HCT116 (cell line): ENCODE data around the gene C1orf21. TPM values are rescaled to one million over a fixed set of nuclear protein-coding genes. Genes with fewer than 3 reads are reported as not detected.

Experiments
- ATAC-seq: fragments of 200-7000 bp; cut with Tn5 transposase; 2 replicates; pipeline ENCODE4 v1.9.1; 2020; ENCODE audit warnings: mild to moderate bottlenecking, moderate library complexity
- BruUV-seq: library from RNA; stranded (reverse); fragments of 400-500 nt; replicated peaks from 2 replicates; lab custom pipeline; 2021; lab: Mats Ljungman, UMichigan
- CTCF ChIA-PET: fragments of 300-600 bp; sonication (Branson Sonifier 250); formaldehyde crosslinking; loops from one replicate; lab custom pipeline; 2021; ENCODE audit warnings: antibody characterized with exemption; lab: Charles Lee
- POLR2A ChIA-PET: fragments of 300-600, 350-600 bp; sonication (Branson Sonifier 250); formaldehyde crosslinking; loops from one replicate; lab custom pipeline; 2021; ENCODE audit warnings: antibody characterized with exemption; lab: Charles Lee
- RAD21 ChIA-PET, 2 experiments: fragments of 300-600 bp; sonication (Branson Sonifier 250); formaldehyde crosslinking; loops; one replicate each; lab custom pipeline; 2023; ENCODE audit warnings: low total read pairs in 2 of 2; ENCODE audit not compliant: uncharacterized antibody in 2 of 2, unreplicated experiment in 2 of 2, low non-redundant PET in 1 of 2; lab: Charles Lee
- DNase-seq: peaks from one replicate; pipeline ENCODE4 v3.0.0-alpha.2; 2010; ENCODE audit warnings: low read depth, low spot score
- H2AFZ ChIP-seq: fragments of 200-600 bp; shearing (Covaris generic), sonication (generic); 2 replicates; pipeline ENCODE4 v1.6.1; 2017; ENCODE audit warnings: low read depth, mixed run types, mixed read lengths, antibody characterized with exemption, low read length; ENCODE audit not compliant: poor library complexity, severe bottlenecking
- H3K27ac ChIP-seq: 2 replicates; pipeline ENCODE4 v1.5.1; 2012; ENCODE audit warnings: low read depth, low read length
- H3K27me3 ChIP-seq: fragments of 200-600 bp; sonication (generic); 2 replicates; pipeline ENCODE4 v1.6.1; 2016; ENCODE audit warnings: mixed run types, low read length, mixed read lengths; ENCODE audit not compliant: insufficient read depth
- H3K36me3 ChIP-seq, 2 experiments: fragments of 200-500 bp in 1 of 2; fragments of 200-600 bp in 1 of 2; sonication (Bioruptor generic) in 1 of 2; sonication (generic) in 1 of 2; 2 replicates each; pipeline versions ENCODE4 v1.5.1 to v1.6.1; 2014 to 2016; ENCODE audit warnings: low read length in 2 of 2, inconsistent platforms in 1 of 2, mixed read lengths in 1 of 2, mixed run types in 1 of 2; ENCODE audit not compliant: insufficient read depth in 2 of 2, control insufficient read depth in 1 of 2
- H3K4me1 ChIP-seq, 2 experiments: fragments of 200-600 bp in 1 of 2; sonication (generic) in 1 of 2; 2 replicates each; pipeline versions ENCODE4 v1.5.1 to v1.6.1; 2012 to 2017; ENCODE audit warnings: low read length in 2 of 2, inconsistent platforms in 1 of 2, mild to moderate bottlenecking in 1 of 2, mixed read lengths in 1 of 2, mixed run types in 1 of 2, moderate library complexity in 1 of 2; ENCODE audit not compliant: insufficient read depth in 2 of 2, control insufficient read depth in 1 of 2
- H3K4me2 ChIP-seq: fragments of 200-600 bp; sonication (generic); 2 replicates; pipeline ENCODE4 v1.6.1; 2017; ENCODE audit warnings: mixed run types, low read length, mixed read lengths
- H3K4me3 ChIP-seq, 2 experiments: fragments of 200-600 bp in 1 of 2; sonication (generic) in 1 of 2; replicated peaks in 1 of 2; 2 replicates each; pipeline ENCODE4 v1.5.1; 2011 to 2016; ENCODE audit warnings: low read length in 2 of 2, control low read depth in 1 of 2, low read depth in 1 of 2, mild to moderate bottlenecking in 1 of 2, mixed read lengths in 1 of 2, mixed run types in 1 of 2
- H3K79me2 ChIP-seq: fragments of 200-600 bp; sonication (generic); 2 replicates; pipeline ENCODE4 v1.6.1; 2017; ENCODE audit warnings: mild to moderate bottlenecking, mixed run types, low read length, moderate library complexity, mixed read lengths; ENCODE audit not compliant: insufficient read depth
- H3K9ac ChIP-seq: fragments of 200-600 bp; sonication (generic); 2 replicates; pipeline ENCODE4 v1.6.1; 2016; ENCODE audit warnings: low read length, mixed read lengths
- H3K9me2 ChIP-seq: fragments of 200-600 bp; sonication (generic), shearing (Covaris generic); 2 replicates; pipeline ENCODE4 v1.6.1; 2017; ENCODE audit warnings: mixed run types, mild to moderate bottlenecking, moderate library complexity; ENCODE audit not compliant: insufficient read depth
- H3K9me3 ChIP-seq, 2 experiments: fragments of 200-500 bp in 1 of 2; fragments of 200-600 bp in 1 of 2; sonication (Bioruptor generic) in 1 of 2; sonication (generic) in 1 of 2; 2 replicates each; pipeline ENCODE4 v1.6.1; 2014 to 2017; ENCODE audit warnings: low read length in 2 of 2, mixed read lengths in 2 of 2, inconsistent platforms in 1 of 2, low read depth in 1 of 2, mild to moderate bottlenecking in 1 of 2, mixed run types in 1 of 2, moderate library complexity in 1 of 2; ENCODE audit not compliant: control insufficient read depth in 1 of 2, insufficient read depth in 1 of 2
- H4K20me1 ChIP-seq: fragments of 200-600 bp; sonication (generic), shearing (Covaris generic); 2 replicates; pipeline ENCODE4 v1.6.1; 2017; ENCODE audit warnings: mixed run types, mild to moderate bottlenecking, moderate library complexity; ENCODE audit not compliant: insufficient read depth
- CBX3 ChIP-seq: IDR thresholded peaks from 2 replicates; pipeline ENCODE4 v1.6.1; 2012; ENCODE audit warnings: low read depth
- CEBPB ChIP-seq: IDR thresholded peaks from 2 replicates; pipeline ENCODE4 v1.6.1; 2012; ENCODE audit warnings: low read depth
- ELF1 ChIP-seq: IDR thresholded peaks from 2 replicates; pipeline ENCODE4 v1.6.1; 2012; ENCODE audit warnings: low read depth, borderline replicate concordance
- EZH2 ChIP-seq: fragments of 200-600 bp; sonication (generic); IDR thresholded peaks from 2 replicates; pipeline ENCODE4 v1.6.1; 2017; ENCODE audit warnings: antibody characterized with exemption, mixed run types
- EZH2phosphoT487 ChIP-seq: fragments of 200-600 bp; IDR thresholded peaks from 2 replicates; pipeline ENCODE4 v1.6.1; 2018; ENCODE audit warnings: antibody characterized with exemption, borderline replicate concordance
- FOSL1 ChIP-seq: IDR thresholded peaks from 2 replicates; pipeline ENCODE4 v1.6.1; 2012; ENCODE audit warnings: low read depth
- JUND ChIP-seq: IDR thresholded peaks from 2 replicates; pipeline ENCODE4 v1.6.1; 2012
- RAD21 ChIP-seq: IDR thresholded peaks from 2 replicates; pipeline ENCODE4 v1.6.1; 2012; ENCODE audit warnings: low read depth, mild to moderate bottlenecking
- SIN3A ChIP-seq: IDR thresholded peaks from 2 replicates; pipeline ENCODE4 v1.6.1; 2012; ENCODE audit warnings: low read depth
- SP1 ChIP-seq: IDR thresholded peaks from 2 replicates; pipeline ENCODE4 v1.6.1; 2012; ENCODE audit warnings: low read depth
- YY1 ChIP-seq: IDR thresholded peaks from 2 replicates; pipeline ENCODE4 v1.6.1; 2011; ENCODE audit warnings: low read length, low read depth, moderate library complexity, mild to moderate bottlenecking; ENCODE audit not compliant: insufficient replicate concordance; ENCODE audit errors: extremely low read depth
- ZFX ChIP-seq: fragments of 450-650 bp; IDR thresholded peaks from 2 replicates; pipeline ENCODE4 v1.6.1; 2017
- ZNF274 ChIP-seq: fragments of 200-500 bp; sonication (Bioruptor generic); IDR thresholded peaks from 2 replicates; pipeline ENCODE4 v1.6.1; 2014; ENCODE audit warnings: mild to moderate bottlenecking, low read depth, low read length, inconsistent platforms
- intact Hi-C: fragments of 100-400 bp; cut with micrococcal nuclease; formaldehyde crosslinking; loops from 2 replicates; pipeline ENCODE4 v1.10.0; 2022
- total RNA-seq: library from RNA; stranded (reverse); gene quantifications from one replicate; pipeline ENCODE4 v1.2.1, GENCODE V29; 2021; ENCODE audit not compliant: unreplicated experiment
- TF ChIP-seq, protein P1 (sequence below): IDR thresholded peaks from 2 replicates; pipeline ENCODE4 v1.6.1; 2012; ENCODE audit warnings: low read depth
- TF ChIP-seq, protein P2 (sequence below): IDR thresholded peaks from 2 replicates; pipeline ENCODE4 v1.6.1; 2012

The C1orf21 gene
- total RNA-seq, 1 experiment from 2014 or later, result 8.9 TPM

DNA sequence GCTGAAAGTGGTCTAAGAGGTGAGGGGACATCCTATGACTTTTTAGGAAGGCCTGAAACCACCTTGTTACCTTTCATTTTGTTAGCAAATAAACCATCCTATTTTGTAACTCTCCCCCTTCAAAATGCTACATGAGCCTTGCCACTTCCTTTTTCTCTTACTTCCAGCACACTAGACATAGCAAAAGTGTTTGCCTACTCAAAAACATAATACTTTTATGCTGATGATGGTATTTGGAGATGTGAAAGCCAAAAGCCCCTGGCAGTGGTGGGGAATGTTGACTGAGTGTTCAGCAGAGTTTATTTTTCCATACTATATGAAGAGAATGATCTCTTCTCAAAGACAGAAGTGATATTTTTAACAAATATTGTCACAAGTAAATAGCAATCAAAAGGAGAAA is 233.6 kb downstream of the C1orf21 start:
- H2AFZ ChIP-seq, result no peak overlapping the region
- intact Hi-C loops, result no loop called here
- BruUV-seq, result no TSS peak
- no peaks in the 10 kb centered on the region for H3K79me2 ChIP-seq
- no peak overlapping the region for H3K4me2 ChIP-seq
- H3K36me3 ChIP-seq, result no peaks in the 10 kb centered on the region
- TF ChIP-seq YY1 (no peak), SIN3A (no peak), FOSL1 (no peak), RAD21 (no peak), CBX3 (no peak), EZH2phosphoT487 (no peak), SP1 (no peak), ELF1 (no peak), ZNF274 (no peak), ZFX (no peak), CEBPB (no peak), EZH2 (no peak), JUND (no peak)
- TF ChIP-seq, protein P1, sequence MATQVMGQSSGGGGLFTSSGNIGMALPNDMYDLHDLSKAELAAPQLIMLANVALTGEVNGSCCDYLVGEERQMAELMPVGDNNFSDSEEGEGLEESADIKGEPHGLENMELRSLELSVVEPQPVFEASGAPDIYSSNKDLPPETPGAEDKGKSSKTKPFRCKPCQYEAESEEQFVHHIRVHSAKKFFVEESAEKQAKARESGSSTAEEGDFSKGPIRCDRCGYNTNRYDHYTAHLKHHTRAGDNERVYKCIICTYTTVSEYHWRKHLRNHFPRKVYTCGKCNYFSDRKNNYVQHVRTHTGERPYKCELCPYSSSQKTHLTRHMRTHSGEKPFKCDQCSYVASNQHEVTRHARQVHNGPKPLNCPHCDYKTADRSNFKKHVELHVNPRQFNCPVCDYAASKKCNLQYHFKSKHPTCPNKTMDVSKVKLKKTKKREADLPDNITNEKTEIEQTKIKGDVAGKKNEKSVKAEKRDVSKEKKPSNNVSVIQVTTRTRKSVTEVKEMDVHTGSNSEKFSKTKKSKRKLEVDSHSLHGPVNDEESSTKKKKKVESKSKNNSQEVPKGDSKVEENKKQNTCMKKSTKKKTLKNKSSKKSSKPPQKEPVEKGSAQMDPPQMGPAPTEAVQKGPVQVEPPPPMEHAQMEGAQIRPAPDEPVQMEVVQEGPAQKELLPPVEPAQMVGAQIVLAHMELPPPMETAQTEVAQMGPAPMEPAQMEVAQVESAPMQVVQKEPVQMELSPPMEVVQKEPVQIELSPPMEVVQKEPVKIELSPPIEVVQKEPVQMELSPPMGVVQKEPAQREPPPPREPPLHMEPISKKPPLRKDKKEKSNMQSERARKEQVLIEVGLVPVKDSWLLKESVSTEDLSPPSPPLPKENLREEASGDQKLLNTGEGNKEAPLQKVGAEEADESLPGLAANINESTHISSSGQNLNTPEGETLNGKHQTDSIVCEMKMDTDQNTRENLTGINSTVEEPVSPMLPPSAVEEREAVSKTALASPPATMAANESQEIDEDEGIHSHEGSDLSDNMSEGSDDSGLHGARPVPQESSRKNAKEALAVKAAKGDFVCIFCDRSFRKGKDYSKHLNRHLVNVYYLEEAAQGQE, result no peak
- TF ChIP-seq, protein P2, sequence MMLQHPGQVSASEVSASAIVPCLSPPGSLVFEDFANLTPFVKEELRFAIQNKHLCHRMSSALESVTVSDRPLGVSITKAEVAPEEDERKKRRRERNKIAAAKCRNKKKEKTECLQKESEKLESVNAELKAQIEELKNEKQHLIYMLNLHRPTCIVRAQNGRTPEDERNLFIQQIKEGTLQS, result no peak
- ATAC-seq (no peak), DNase-seq (no peak)
- no peak overlapping the region for H3K9ac ChIP-seq
- no peaks in the 10 kb centered on the region for H4K20me1 ChIP-seq
- H3K9me3 ChIP-seq, result no peaks in the 10 kb centered on the region
- no peaks in the 10 kb centered on the region for H3K9me2 ChIP-seq
- no peak overlapping the region for H3K4me3 ChIP-seq
- RAD21 ChIA-PET, result no interaction called here
- CTCF ChIA-PET, result no interaction called here
- H3K27me3 ChIP-seq, result no peaks in the 10 kb centered on the region
- H3K4me1 ChIP-seq, result no peaks in the 10 kb centered on the region
- no peak overlapping the region for H3K27ac ChIP-seq
- POLR2A ChIA-PET, result no interaction called here
